Measurements from ENCODE around the gene MEOX1. TPM values are rescaled to one million over a fixed set of nuclear protein-coding genes. Genes with fewer than 3 reads are reported as not detected.
A peak's percentile ranks its signal among the peaks of the same experiment; 100 is the strongest.

MEOX1 gene
- total RNA-seq, 4 donors from 2014 or later: 0.32 to 4.5 (median 0.96) TPM; not detected in 1

GRCh38 chr17:43701318-43701743 is 39.6 kb upstream of the MEOX1 start:
- in situ Hi-C loops (cut with MboI; ENCODE audit: low pct_ligation_motif_present in 1 of 4, low pct_unique_long_range_greater_than_20kb in 1 of 4, low sequenced_read_pairs in 3 of 4): loop anchor here in 2 of 4 donors (10.0 kb wide), 1 partner anchor 53 kb away; the partner anchor contains the start of gene SOST (in 2 of the 2)
- 47 to 57% methylated on average over 2 to 16 of the region's 16 CpGs for WGBS, 2 donors (ENCODE audit: low coverage in 1 of 2)
- peaks cover 0 to 5% (median 2%) of the 10 kb centered on the region in 4 donors for H3K4me1 ChIP-seq

GRCh38 chr17:43699438-43699756 is 37.7 kb upstream of the MEOX1 start:
- in situ Hi-C loops (cut with MboI; ENCODE audit: low pct_ligation_motif_present in 1 of 4, low pct_unique_long_range_greater_than_20kb in 1 of 4, low sequenced_read_pairs in 3 of 4) (loop anchor here in 1 of 4 donors (5.0 kb wide), 1 partner anchor 63 kb away; no protein-coding TSS in a partner anchor), intact Hi-C loops (cut with DNase I; ENCODE audit: low total_unique reads) (loop anchor here (10.0 kb wide), 1 partner anchor 145 kb away; the partner anchor contains the start of gene CD300LG)
- no peak for DNase-seq
- H3K4me1 ChIP-seq: peaks cover 0 to 8% (median 2%) of the 10 kb centered on the region in 4 donors
- H3K9me3 ChIP-seq: no peaks in the 10 kb centered on the region
- no peak for TF ChIP-seq CTCF (IDR thresholded peaks at IDR 0.05)
- TF ChIP-seq POLR2AphosphoS5 (IDR thresholded peaks at IDR 0.05): no peak
- no peak for TF ChIP-seq EP300 (IDR thresholded peaks at IDR 0.05; ENCODE audit: low read depth)
- TF ChIP-seq POLR2A (IDR thresholded peaks at IDR 0.05): no peak
- no peak overlapping the region for H3K27ac ChIP-seq
- no peak overlapping the region for H3K4me3 ChIP-seq
- peaks cover 9% of the 10 kb centered on the region for H3K27me3 ChIP-seq
- WGBS, 2 donors (ENCODE audit: low coverage in 1 of 2): 79% methylated on average over 3 of the region's 3 CpGs; no CpG with 5 or more reads in 1 of the 2 donors
- no peaks in the 10 kb centered on the region for H3K36me3 ChIP-seq

More at GRCh38 chr17:43701318-43701743, 39.6 kb upstream of the MEOX1 start:
- Histone ChIP-seq H3K27ac (no peak overlapping the region), H3K36me3 (no peaks in the 10 kb centered on the region), H3K27me3 (peaks cover 9% of the 10 kb centered on the region), H3K9me3 (no peaks in the 10 kb centered on the region), H3K4me3 (no peak overlapping the region)
- peak; percentile 20 for DNase-seq
- intact Hi-C loops (cut with DNase I; ENCODE audit: low total_unique reads): no loop called here
- TF ChIP-seq POLR2AphosphoS5 (IDR thresholded peaks at IDR 0.05) (no peak), EP300 (IDR thresholded peaks at IDR 0.05; ENCODE audit: low read depth) (no peak), CTCF (IDR thresholded peaks at IDR 0.05) (no peak), POLR2A (IDR thresholded peaks at IDR 0.05) (no peak)

- peaks cover 0 to 8% (median 2%) of the 10 kb centered on the region in 4 donors for H3K4me1 ChIP-seq
- no peaks in the 10 kb centered on the region for H3K9me3 ChIP-seq
- 74 to 81% methylated on average over 4 to 7 of the region's 7 CpGs for WGBS, 2 donors (ENCODE audit: low coverage in 1 of 2)
- H3K4me3 ChIP-seq: no peak overlapping the region
- in situ Hi-C loops (cut with MboI; ENCODE audit: low pct_ligation_motif_present in 1 of 4, low pct_unique_long_range_greater_than_20kb in 1 of 4, low sequenced_read_pairs in 3 of 4): loop anchor here in 1 of 4 donors (5.0 kb wide), 1 partner anchor 63 kb away; no protein-coding TSS in a partner anchor
- TF ChIP-seq POLR2A (IDR thresholded peaks at IDR 0.05): no peak
- TF ChIP-seq POLR2AphosphoS5 (IDR thresholded peaks at IDR 0.05): no peak
- no peak for TF ChIP-seq CTCF (IDR thresholded peaks at IDR 0.05)
- no peak for TF ChIP-seq EP300 (IDR thresholded peaks at IDR 0.05; ENCODE audit: low read depth)
- no peak overlapping the region for H3K27ac ChIP-seq
- no peak for DNase-seq
- peaks cover 9% of the 10 kb centered on the region for H3K27me3 ChIP-seq
- intact Hi-C loops (cut with DNase I; ENCODE audit: low total_unique reads): loop anchor here (10.0 kb wide), 1 partner anchor 146 kb away; the partner anchor contains the start of gene CD300LG
- no peaks in the 10 kb centered on the region for H3K36me3 ChIP-seq
These were observed 37.1 kb upstream of the MEOX1 start for GRCh38 chr17:43698678-43699437.

- TF ChIP-seq POLR2AphosphoS5 (IDR thresholded peaks at IDR 0.05) (no peak), EP300 (IDR thresholded peaks at IDR 0.05; ENCODE audit: low read depth) (no peak), CTCF (IDR thresholded peaks at IDR 0.05) (no peak), POLR2A (IDR thresholded peaks at IDR 0.05) (no peak)
- intact Hi-C loops (cut with DNase I; ENCODE audit: low total_unique reads) (loop anchor here (10.0 kb wide), 1 partner anchor 147 kb away; the partner anchor contains the start of gene CD300LG), in situ Hi-C loops (cut with MboI; ENCODE audit: low pct_ligation_motif_present in 1 of 4, low pct_unique_long_range_greater_than_20kb in 1 of 4, low sequenced_read_pairs in 3 of 4) (loop anchor here in 1 of 4 donors (5.0 kb wide), 1 partner anchor 64 kb away; no protein-coding TSS in a partner anchor)
- DNase-seq: no peak
- H3K27ac ChIP-seq: no peak overlapping the region
- H3K27me3 ChIP-seq: peaks cover 9% of the 10 kb centered on the region
- H3K4me3 ChIP-seq: no peak overlapping the region
- no peaks in the 10 kb centered on the region for H3K9me3 ChIP-seq
- H3K4me1 ChIP-seq: peaks cover 0 to 8% (median 2%) of the 10 kb centered on the region in 4 donors
- no peaks in the 10 kb centered on the region for H3K36me3 ChIP-seq
- 83 to 90% methylated on average over 4 to 10 of the region's 10 CpGs for WGBS, 2 donors (ENCODE audit: low coverage in 1 of 2)
These were observed 36.2 kb upstream of the MEOX1 start for GRCh38 chr17:43697937-43698336.
